A673 (cell line): Measurements from ENCODE around the gene NPFFR2. TPM values are rescaled to one million over a fixed set of nuclear protein-coding genes. Genes with fewer than 3 reads are reported as not detected.
"Not testable (repeated sequence)": the region's sequence is repeated elsewhere in the genome, so short reads cannot be mapped to it uniquely, and the experiment has no call there.

Experiments
- BruUV-seq: library from RNA; stranded (reverse); fragments of 400-500 nt; replicated peaks from 2 replicates; lab custom pipeline; 2021; lab: Mats Ljungman, UMichigan
- CTCF ChIA-PET: fragments of 300-600 bp; sonication (Branson Sonifier 250); formaldehyde crosslinking; loops from one replicate; lab custom pipeline; 2022; ENCODE audit warnings: antibody characterized with exemption; lab: Charles Lee
- POLR2A ChIA-PET: fragments of 300-600 bp; sonication (Branson Sonifier 250); formaldehyde crosslinking; loops from one replicate; lab custom pipeline; 2022; ENCODE audit warnings: antibody characterized with exemption; ENCODE audit not compliant: low non-redundant PET; lab: Charles Lee
- DNase-seq: peaks from one replicate; pipeline ENCODE4 v3.0.0-alpha.2; 2015; ENCODE audit warnings: low spot score
- H3K27ac ChIP-seq: fragments of 200-600 bp; sonication (generic); 2 replicates; pipeline ENCODE4 v1.5.1; 2016; ENCODE audit warnings: mixed run types, low read depth, mild to moderate bottlenecking, mixed read lengths, antibody characterized with exemption, low read length; ENCODE audit not compliant: poor library complexity, severe bottlenecking
- H3K27me3 ChIP-seq: fragments of 200-600 bp; sonication (generic); replicated peaks from 2 replicates; pipeline ENCODE4 v1.6.1; 2017; ENCODE audit warnings: mixed run types, low read depth, mild to moderate bottlenecking, mixed read lengths, antibody characterized with exemption, low read length; ENCODE audit not compliant: insufficient read depth, poor library complexity
- H3K36me3 ChIP-seq: fragments of 200-600 bp; sonication (generic); 2 replicates; pipeline ENCODE4 v1.6.1; 2016; ENCODE audit warnings: mixed run types, mild to moderate bottlenecking, mixed read lengths, antibody characterized with exemption, low read length; ENCODE audit not compliant: insufficient read depth, poor library complexity, severe bottlenecking
- H3K4me1 ChIP-seq: fragments of 200-600 bp; sonication (generic); 2 replicates; pipeline ENCODE4 v1.6.1; 2017; ENCODE audit warnings: mixed run types, mild to moderate bottlenecking, mixed read lengths, antibody characterized with exemption, low read length; ENCODE audit not compliant: insufficient read depth, poor library complexity, severe bottlenecking
- H3K4me3 ChIP-seq: fragments of 200-600 bp; sonication (generic); 2 replicates; pipeline ENCODE4 v1.5.1; 2016; ENCODE audit warnings: low read depth, mixed run types, mild to moderate bottlenecking, mixed read lengths, low read length; ENCODE audit not compliant: poor library complexity, severe bottlenecking
- H3K9me3 ChIP-seq: fragments of 200-600 bp; sonication (generic); 2 replicates; pipeline ENCODE4 v1.6.1; 2016; ENCODE audit warnings: mixed run types, low read depth, mild to moderate bottlenecking, mixed read lengths, antibody characterized with exemption, low read length; ENCODE audit not compliant: poor library complexity, severe bottlenecking
- CTCF ChIP-seq: fragments of 300-800, 200-600 bp; sonication (generic); conservative IDR thresholded peaks from 2 replicates; pipeline ENCODE4 v1.5.1; 2017; ENCODE audit warnings: low read depth, mild to moderate bottlenecking, antibody characterized with exemption, low read length, moderate library complexity, mixed read lengths
- EZH2 ChIP-seq: fragments of 200-600 bp; sonication (generic); IDR thresholded peaks from 2 replicates; pipeline ENCODE4 v1.6.1; 2017; ENCODE audit warnings: borderline replicate concordance, low read depth, mild to moderate bottlenecking, mixed read lengths, antibody characterized with exemption, low read length; ENCODE audit not compliant: poor library complexity, severe bottlenecking
- intact Hi-C: fragments of 100-400 bp; cut with micrococcal nuclease; formaldehyde crosslinking; loops from one replicate; pipeline ENCODE4 v1.10.0; 2022; ENCODE audit not compliant: unreplicated experiment
- total RNA-seq: library from RNA; stranded (reverse); gene quantifications from 2 replicates; pipeline ENCODE4 v1.2.3, GENCODE V29; 2021

The NPFFR2 gene
- total RNA-seq, 1 experiment from 2014 or later, result not detected

GRCh38 chr4:72119946-72120345 lies 88.1 kb downstream of the NPFFR2 start:
- no peak overlapping the region for H3K4me3 ChIP-seq

GRCh38 chr4:72128741-72129140 lies 96.9 kb downstream of the NPFFR2 start:
- no peak for DNase-seq
- Histone ChIP-seq H3K27ac (no peak overlapping the region), H3K27me3 (no peaks in the 10 kb centered on the region), H3K9me3 (no peaks in the 10 kb centered on the region), H3K4me3 (no peak overlapping the region), H3K4me1 (no peaks in the 10 kb centered on the region), H3K36me3 (no peaks in the 10 kb centered on the region)
- TF ChIP-seq EZH2 (no peak), CTCF (no peak)
- intact Hi-C loops, result no loop called here
- BruUV-seq, result no TSS peak
- ChIA-PET CTCF (no interaction called here), POLR2A (no interaction called here)

More at GRCh38 chr4:72119946-72120345, 88.1 kb downstream of the NPFFR2 start:
- POLR2A ChIA-PET, result no interaction called here
- TF ChIP-seq EZH2 (no peak), CTCF (no peak)
- Histone ChIP-seq H3K27ac (no peak overlapping the region), H3K36me3 (no peaks in the 10 kb centered on the region), H3K27me3 (no peaks in the 10 kb centered on the region), H3K9me3 (no peaks in the 10 kb centered on the region), H3K4me1 (no peaks in the 10 kb centered on the region)
- no TSS peak for BruUV-seq
- CTCF ChIA-PET, result no interaction called here
- no peak for DNase-seq
- intact Hi-C loops, result no loop called here

- ChIA-PET CTCF (no interaction called here), POLR2A (no interaction called here)
- Histone ChIP-seq H3K27ac (no peak overlapping the region), H3K36me3 (no peaks in the 10 kb centered on the region), H3K4me1 (no peaks in the 10 kb centered on the region), H3K27me3 (no peaks in the 10 kb centered on the region), H3K9me3 (no peaks in the 10 kb centered on the region), H3K4me3 (no peak overlapping the region)
- no peak for DNase-seq
- intact Hi-C loops, result no loop called here
- TF ChIP-seq EZH2, result no peak
- TF ChIP-seq CTCF, result no peak
- BruUV-seq, result no TSS peak
Observed at GRCh38 chr4:72136429-72136828, 104.6 kb downstream of the NPFFR2 start.

- H3K36me3 ChIP-seq, H3K9me3 ChIP-seq, DNase-seq, H3K4me3 ChIP-seq, CTCF ChIA-PET, POLR2A ChIA-PET, H3K4me1 ChIP-seq, BruUV-seq, H3K27ac ChIP-seq, H3K27me3 ChIP-seq, intact Hi-C loops: not testable (repeated sequence)
Observed at GRCh38 chr4:72139997-72140396, 108.2 kb downstream of the NPFFR2 start.
